NCI-H1436 (cell line): ENCODE measurements around the gene CEP44.
"Not testable (repeated sequence)": the region's sequence is repeated elsewhere in the genome, so short reads cannot be mapped to it uniquely, and the experiment has no call there.

Source experiments
- DNase-seq: peaks from one replicate; lab custom pipeline; 2025; lab: John Stamatoyannopoulos, UW

Gene CEP44, protein sequence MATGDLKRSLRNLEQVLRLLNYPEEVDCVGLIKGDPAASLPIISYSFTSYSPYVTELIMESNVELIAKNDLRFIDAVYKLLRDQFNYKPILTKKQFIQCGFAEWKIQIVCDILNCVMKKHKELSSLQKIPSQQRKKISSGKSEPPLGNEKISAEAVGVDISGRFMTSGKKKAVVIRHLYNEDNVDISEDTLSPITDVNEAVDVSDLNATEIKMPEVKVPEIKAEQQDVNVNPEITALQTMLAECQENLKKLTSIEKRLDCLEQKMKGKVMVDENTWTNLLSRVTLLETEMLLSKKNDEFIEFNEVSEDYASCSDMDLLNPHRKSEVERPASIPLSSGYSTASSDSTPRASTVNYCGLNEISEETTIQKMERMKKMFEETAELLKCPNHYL

DNA sequence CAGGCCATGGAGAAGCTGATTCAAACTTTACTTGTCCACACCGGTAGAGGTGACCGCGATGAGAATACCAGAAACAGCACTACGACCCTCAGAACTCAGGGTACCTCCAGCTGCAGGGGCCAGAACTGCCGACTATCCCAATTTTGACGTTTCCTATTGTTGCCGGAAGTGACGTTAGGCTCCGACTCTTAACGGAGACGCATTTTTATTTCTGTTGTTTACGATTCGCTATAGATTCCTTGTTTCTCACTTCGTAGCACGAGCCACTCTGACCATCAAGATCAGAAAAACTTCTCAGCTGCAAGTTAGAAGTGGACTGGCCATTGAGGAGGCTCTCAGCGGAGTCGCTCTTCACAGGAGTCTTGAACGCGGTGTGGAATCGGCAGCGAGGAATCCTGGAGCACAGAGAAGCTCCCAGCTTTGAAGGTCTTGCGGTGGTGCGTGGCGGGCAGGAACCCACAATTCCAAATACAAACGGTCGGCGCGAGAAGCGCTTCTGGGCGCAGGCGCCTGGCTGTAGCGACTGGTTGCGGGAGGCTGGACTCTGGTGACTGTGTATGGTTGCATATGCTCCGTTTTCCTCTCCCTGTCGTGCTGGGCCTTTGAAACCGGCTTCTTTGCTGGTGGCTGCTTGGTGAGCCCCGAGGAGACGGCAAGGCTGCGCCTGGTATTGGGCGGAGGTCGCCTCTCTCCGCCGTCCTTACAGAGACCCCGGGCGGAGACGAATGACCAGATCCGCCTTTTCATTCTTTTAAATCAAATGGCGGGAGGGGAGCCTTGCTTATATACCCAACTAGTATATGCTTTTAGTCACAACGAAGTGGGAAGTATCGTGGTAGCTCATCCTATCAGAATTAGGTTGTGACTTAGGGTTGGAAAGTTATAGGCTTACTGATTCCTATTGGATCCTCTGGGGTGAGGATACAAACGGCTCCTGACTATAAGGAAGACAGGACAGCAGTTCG, at the start of gene CEP44, which contains the start of gene FBXO8:
Gene CEP44 (plus strand): TSS at position 405 of the 965 bp plus-strand sequence. CDS start 15,211 bp downstream, outside the sequence.
Gene FBXO8 (minus strand): TSS at position 161 of the 965 bp plus-strand sequence. CDS start 20,575 bp downstream, outside the sequence.
- peak; percentile 60 for DNase-seq

GRCh38 chr4:174236359-174236758, 47.4 kb upstream of the CEP44 start:
- no peak for DNase-seq

GRCh38 chr4:174241162-174241561, 42.5 kb upstream of the CEP44 start:
- DNase-seq, result no peak

DNA sequence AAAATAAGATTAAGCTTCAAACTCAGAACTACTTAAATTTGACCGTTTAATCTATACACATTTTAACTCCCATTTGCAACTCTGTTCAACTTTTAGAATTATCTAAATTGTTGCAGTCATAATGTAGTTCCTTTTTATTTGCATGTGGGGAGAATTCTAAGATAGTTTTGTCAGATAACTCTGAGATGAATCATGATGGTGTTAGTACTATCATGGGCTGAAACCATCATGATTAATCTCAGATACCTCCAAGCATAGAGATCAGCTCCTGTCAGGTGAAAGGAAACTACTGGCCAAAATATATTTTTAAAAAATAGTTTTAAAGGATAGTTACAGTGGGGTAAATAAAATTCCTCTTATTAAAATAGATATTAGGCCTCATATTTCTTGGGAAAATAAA, 39.3 kb upstream of the CEP44 start:
- DNase-seq, result no peak

DNA sequence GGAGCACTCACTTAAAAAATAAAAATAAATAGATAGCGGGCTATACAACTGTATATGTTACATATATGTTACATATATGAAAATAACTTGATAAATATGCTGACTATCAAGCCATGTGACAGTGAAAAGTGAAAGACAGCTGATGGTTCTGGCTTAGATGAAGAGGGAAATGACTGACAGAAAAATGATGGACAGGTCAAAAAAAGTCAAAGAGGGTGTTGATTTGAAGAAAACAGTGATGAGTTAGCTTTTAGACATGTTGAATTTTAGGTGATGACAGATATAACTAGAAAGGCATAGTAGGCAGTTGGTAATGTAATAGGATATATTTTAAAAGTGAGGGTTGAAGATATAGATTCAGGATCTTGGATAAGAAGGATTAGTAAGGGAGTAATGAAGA, 38.0 kb upstream of the CEP44 start:
- DNase-seq, result no peak

- DNase-seq, result no peak
These were observed 35.3 kb upstream of the CEP44 start for GRCh38 chr4:174248407-174248806.

GRCh38 chr4:174252412-174252811, 31.3 kb upstream of the CEP44 start:
- no peak for DNase-seq

GRCh38 chr4:174254613-174255012, 29.1 kb upstream of the CEP44 start:
- DNase-seq, result no peak

- no peak for DNase-seq
These were observed 28.3 kb upstream of the CEP44 start for GRCh38 chr4:174255374-174255773.

DNA sequence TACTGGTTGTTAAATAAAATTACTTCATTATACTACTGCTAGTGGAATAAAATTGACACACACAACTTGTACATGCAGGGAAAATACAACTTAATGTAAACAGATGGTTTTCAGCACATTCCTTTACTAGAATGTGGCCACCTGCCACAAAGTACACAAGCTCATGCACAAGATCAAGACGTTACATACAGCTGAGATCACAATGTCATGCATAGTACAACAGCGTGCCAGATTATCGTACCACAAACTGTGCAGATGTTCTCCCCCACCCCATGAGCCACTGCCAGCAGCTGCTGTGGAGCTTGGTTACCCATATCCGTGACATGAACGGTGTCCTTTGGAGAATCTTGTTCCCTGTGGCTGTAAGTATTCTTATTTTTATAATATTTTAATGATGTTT, 27.9 kb upstream of the CEP44 start:
- no peak for DNase-seq

- no peak for DNase-seq
These were observed 27.4 kb upstream of the CEP44 start for GRCh38 chr4:174256277-174256713.

- DNase-seq, result no peak
These were observed 24.1 kb upstream of the CEP44 start for GRCh38 chr4:174259580-174259979.

GRCh38 chr4:174260099-174260498, 23.6 kb upstream of the CEP44 start:
- no peak for DNase-seq

DNA sequence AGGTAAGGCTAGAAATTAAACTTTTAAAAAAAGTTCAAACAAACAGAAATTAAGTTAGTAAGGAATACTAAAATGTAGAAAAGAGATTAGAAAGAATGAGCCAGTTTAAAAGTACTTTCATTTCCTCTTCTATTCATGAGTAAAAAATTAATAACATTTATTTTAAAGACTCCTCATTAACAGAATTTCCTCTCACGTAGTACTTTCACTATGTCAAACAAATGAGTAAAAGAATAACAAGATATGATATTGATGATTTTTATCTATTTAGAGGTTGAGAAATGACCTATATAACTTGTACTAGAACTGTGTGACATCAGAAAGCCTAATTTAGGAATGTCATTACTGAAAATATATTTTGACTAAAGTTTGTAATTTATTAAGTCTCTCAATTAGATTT, 22.3 kb upstream of the CEP44 start:
- not testable (repeated sequence) for DNase-seq

DNA sequence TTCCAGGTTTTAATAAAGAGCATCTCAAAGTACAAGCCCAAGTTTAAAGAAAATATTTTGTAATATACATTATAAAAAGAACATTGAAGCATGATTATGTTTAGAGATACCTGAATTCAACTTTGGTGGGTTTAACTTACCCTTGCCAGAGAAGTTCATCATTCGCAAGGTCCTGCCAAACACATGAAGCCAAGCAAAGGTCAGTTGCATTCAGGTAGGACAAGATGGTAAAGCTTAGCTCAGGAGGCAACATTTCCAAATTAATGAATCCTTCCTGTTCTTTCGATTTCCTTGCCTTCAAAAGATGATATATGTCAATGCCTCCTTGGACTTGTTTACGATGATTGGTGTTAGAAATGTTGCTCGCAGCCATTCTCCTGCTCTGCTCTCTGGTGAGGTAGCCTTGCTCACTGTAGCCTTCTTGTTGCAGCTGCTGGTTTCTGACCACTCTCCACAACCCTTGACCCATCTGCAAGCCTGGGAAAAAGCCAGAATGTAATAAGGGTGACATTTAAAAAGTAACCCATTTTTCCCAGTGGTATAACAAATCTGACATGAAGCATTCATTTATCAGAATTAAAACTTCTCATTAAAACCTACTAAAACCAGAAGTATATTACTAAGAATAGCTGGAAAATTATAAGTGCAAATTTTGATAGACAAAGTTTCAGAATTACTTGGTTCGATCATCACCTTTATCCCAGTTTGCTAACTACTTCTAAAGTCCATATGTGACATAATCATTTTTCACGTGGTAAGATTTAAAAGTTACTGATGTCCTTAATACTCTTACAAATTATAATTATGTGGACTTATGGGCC, 20.9 kb upstream of the CEP44 start:
- DNase-seq, result no peak

GRCh38 chr4:174263445-174263736, 20.3 kb upstream of the CEP44 start:
- no peak for DNase-seq

- DNase-seq, result peak; percentile 49
These were observed 17.8 kb upstream of the CEP44 start for GRCh38 chr4:174265916-174266315.

DNA sequence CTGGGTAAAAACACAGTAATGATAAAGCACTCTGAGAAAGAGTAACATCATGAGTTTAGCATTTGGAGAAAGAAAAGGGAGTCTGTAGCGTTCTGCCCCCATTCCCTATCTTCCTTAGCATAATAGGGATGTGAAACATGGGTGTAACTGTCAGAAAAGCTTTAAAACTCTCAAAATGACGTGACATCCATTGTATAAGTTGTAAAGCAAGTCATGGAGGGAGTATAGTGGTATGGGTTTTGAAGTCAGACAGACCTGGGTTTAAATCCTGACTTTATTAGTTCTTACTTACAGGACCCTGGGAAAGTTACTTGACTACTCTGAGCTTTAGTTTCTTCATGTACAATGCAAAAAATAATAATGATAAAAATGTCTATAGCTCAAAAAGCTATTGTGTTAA, 17.3 kb upstream of the CEP44 start:
- DNase-seq, result no peak

DNA sequence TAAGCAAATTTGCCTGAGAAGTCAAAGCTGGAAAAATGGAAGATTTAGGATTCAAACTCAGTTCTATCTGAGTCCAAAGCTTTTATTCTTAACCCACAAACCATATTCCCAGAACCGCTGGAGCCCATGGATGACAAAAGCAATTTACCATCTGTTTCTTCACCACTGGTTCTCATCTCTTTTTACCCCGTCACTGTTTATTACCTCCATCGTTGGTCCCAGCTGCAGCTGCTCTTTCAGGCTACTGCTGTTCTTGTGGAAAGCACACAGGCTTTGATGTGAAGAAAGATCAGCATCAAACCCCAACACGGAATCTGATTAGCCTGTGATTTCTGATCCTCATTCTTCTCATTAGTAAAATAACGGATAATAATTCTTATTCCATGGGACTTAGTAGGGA, 9.8 kb upstream of the CEP44 start:
- DNase-seq, result no peak

DNA sequence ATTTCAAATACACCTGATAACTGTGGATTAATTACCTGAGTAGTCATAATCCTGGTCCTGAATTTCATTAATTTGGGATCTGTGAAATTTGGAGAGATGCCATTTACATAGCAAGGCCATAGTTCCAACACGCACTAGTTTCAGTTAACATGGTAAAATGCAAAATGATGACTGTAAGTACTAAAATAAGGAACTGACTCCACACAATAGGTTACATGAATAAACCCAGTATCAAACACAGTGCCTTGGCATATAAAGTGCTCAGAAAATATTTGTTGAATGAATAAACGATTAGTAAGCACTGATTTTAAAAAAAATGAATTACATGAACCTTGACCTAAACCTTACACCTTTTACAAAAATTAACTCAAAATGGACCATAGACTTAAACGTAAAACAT, 9.3 kb upstream of the CEP44 start:
- DNase-seq, result no peak

- DNase-seq, result no peak
These were observed 8.6 kb upstream of the CEP44 start for GRCh38 chr4:174275101-174275500.

- no peak for DNase-seq
These were observed 6.3 kb upstream of the CEP44 start for GRCh38 chr4:174277433-174277832.
